Measurements from ENCODE around the gene ADAMTSL4. TPM values are rescaled to one million over a fixed set of nuclear protein-coding genes. Genes with fewer than 3 reads are reported as not detected.

Gene ADAMTSL4
- total RNA-seq, 4 donors from 2014 or later: 27.1 to 66.5 (median 36.3) TPM

- peaks cover 0 to 17% of the 10 kb centered on the region in 2 donors for H3K36me3 ChIP-seq
- WGBS, 2 donors (ENCODE audit: low coverage in 1 of 2): 0% methylated on average over 2 of the region's 32 CpGs; no CpG with 5 or more reads in 1 of the 2 donors
- H3K27me3 ChIP-seq: no peaks in the 10 kb centered on the region
- H3K4me1 ChIP-seq: peaks cover 39 to 86% (median 58%) of the 10 kb centered on the region in 3 donors
- ATAC-seq: peak; percentile 89
- no peaks in the 10 kb centered on the region for H3K9me3 ChIP-seq
- peak overlapping the region; percentile 97 to 100 (median 100) for H3K27ac ChIP-seq
- H3K4me3 ChIP-seq: peak overlapping the region; percentile 48 to 64
- TF ChIP-seq EP300 (IDR thresholded peaks at IDR 0.05) (peak; percentile 63), CTCF (IDR thresholded peaks at IDR 0.05) (peak in 2 of 4 experiments; percentile 23 to 25), POLR2A (IDR thresholded peaks at IDR 0.05) (peak; percentile 82 to 90), POLR2AphosphoS5 (IDR thresholded peaks at IDR 0.05) (peak; percentile 99)
Observed at GRCh38 chr1:150561254-150561973, 12.2 kb downstream of the ADAMTSL4 start.

GRCh38 chr1:150561974-150562445 is 12.8 kb downstream of the ADAMTSL4 start:
- peaks cover 0 to 11% of the 10 kb centered on the region in 2 donors for H3K36me3 ChIP-seq
- WGBS, 2 donors (ENCODE audit: low coverage in 1 of 2): 2% methylated on average over 9 of the region's 18 CpGs; no CpG with 5 or more reads in 1 of the 2 donors

GRCh38 chr1:150562446-150563339 is 13.5 kb downstream of the ADAMTSL4 start:
- H3K4me1 ChIP-seq: peaks cover 46 to 88% (median 67%) of the 10 kb centered on the region in 3 donors
- no peak for ATAC-seq
- no peaks in the 10 kb centered on the region for H3K9me3 ChIP-seq
- H3K36me3 ChIP-seq: peaks cover 0 to 4% of the 10 kb centered on the region in 2 donors
- peak overlapping the region; percentile 97 to 100 (median 100) for H3K27ac ChIP-seq
- TF ChIP-seq CTCF (IDR thresholded peaks at IDR 0.05): no peak
- TF ChIP-seq EP300 (IDR thresholded peaks at IDR 0.05): no peak
- no peak for TF ChIP-seq POLR2A (IDR thresholded peaks at IDR 0.05)
- TF ChIP-seq POLR2AphosphoS5 (IDR thresholded peaks at IDR 0.05): no peak
- WGBS, 2 donors (ENCODE audit: low coverage in 1 of 2): 17% methylated on average over 3 of the region's 4 CpGs; no CpG with 5 or more reads in 1 of the 2 donors
- H3K4me3 ChIP-seq: peak overlapping the region; percentile 0 to 64
- no peaks in the 10 kb centered on the region for H3K27me3 ChIP-seq

More at GRCh38 chr1:150561974-150562445, 12.8 kb downstream of the ADAMTSL4 start:
- H3K27me3 ChIP-seq: no peaks in the 10 kb centered on the region
- H3K9me3 ChIP-seq: no peaks in the 10 kb centered on the region
- no peak for TF ChIP-seq CTCF (IDR thresholded peaks at IDR 0.05)
- peak in 1 of 2 donors; percentile 22 for TF ChIP-seq POLR2A (IDR thresholded peaks at IDR 0.05)
- TF ChIP-seq POLR2AphosphoS5 (IDR thresholded peaks at IDR 0.05): peak; percentile 97
- ATAC-seq: peak; percentile 79
- peak overlapping the region; percentile 97 to 100 (median 100) for H3K27ac ChIP-seq
- peaks cover 45 to 88% (median 64%) of the 10 kb centered on the region in 3 donors for H3K4me1 ChIP-seq
- H3K4me3 ChIP-seq: peak overlapping the region; percentile 48 to 64

- H3K4me1 ChIP-seq: peaks cover 48 to 85% (median 68%) of the 10 kb centered on the region in 3 donors
- no peaks in the 10 kb centered on the region for H3K9me3 ChIP-seq
- 26 to 29% methylated on average over 3 to 4 of the region's 4 CpGs for WGBS, 2 donors (ENCODE audit: low coverage in 1 of 2)
- H3K4me3 ChIP-seq: peak overlapping the region in 1 of 2 donors; percentile 64
- no peak for ATAC-seq
- no peaks in the 10 kb centered on the region for H3K27me3 ChIP-seq
- H3K36me3 ChIP-seq: no peaks in the 10 kb centered on the region
- H3K27ac ChIP-seq: peak overlapping the region; percentile 97 to 100 (median 100)
- TF ChIP-seq EP300 (IDR thresholded peaks at IDR 0.05) (no peak), CTCF (IDR thresholded peaks at IDR 0.05) (no peak), POLR2A (IDR thresholded peaks at IDR 0.05) (no peak), POLR2AphosphoS5 (IDR thresholded peaks at IDR 0.05) (no peak)
Observed at GRCh38 chr1:150563340-150564038, 14.3 kb downstream of the ADAMTSL4 start.
